H1 (cell line): ENCODE results near the gene EPHB1. TPM values are rescaled to one million over a fixed set of nuclear protein-coding genes. Genes with fewer than 3 reads are reported as not detected.

Experiments used
- CTCF ChIA-PET: fragments of 300-600 bp; sonication (Branson Sonifier 250); formaldehyde crosslinking; loops from one replicate; lab custom pipeline; 2021; ENCODE audit not compliant: partially characterized antibody; lab: Charles Lee
- POLR2A ChIA-PET: fragments of 300-600 bp; sonication (Branson Sonifier 250); formaldehyde crosslinking; loops from one replicate; lab custom pipeline; 2021; ENCODE audit warnings: inconsistent platforms; ENCODE audit not compliant: partially characterized antibody; lab: Charles Lee
- DNase-seq, 2 experiments: peaks; one replicate each; pipeline versions ENCODE4 v3.0.0 to v3.0.0-alpha.2; 2010 to 2022; ENCODE audit warnings: low spot score in 2 of 2, low read depth in 1 of 2, mixed read lengths in 1 of 2
- FAIRE-seq: peaks from 2 replicates; lab custom pipeline; 2011; peaks lifted over from hg19 to GRCh38; lab: Jason Lieb, UNC
- H2AFZ ChIP-seq: 2 replicates; pipeline ENCODE4 v1.8.1; 2012; ENCODE audit warnings: low read length, inconsistent platforms
- H2AK5ac ChIP-seq: 2 replicates; pipeline ENCODE4 v1.6.1; 2013; ENCODE audit warnings: low read depth, low read length
- H2BK120ac ChIP-seq: replicated peaks from 2 replicates; pipeline ENCODE3; 2013; ENCODE audit warnings: low read depth, low read length, inconsistent platforms
- H2BK12ac ChIP-seq: 2 replicates; pipeline ENCODE4 v1.6.1; 2013; ENCODE audit warnings: low read depth, low read length
- H2BK15ac ChIP-seq: 2 replicates; pipeline ENCODE4 v1.6.1; 2013; ENCODE audit warnings: low read length
- H2BK20ac ChIP-seq: 2 replicates; pipeline ENCODE4 v1.6.1; 2013; ENCODE audit warnings: low read length
- H2BK5ac ChIP-seq: 2 replicates; pipeline ENCODE4 v1.6.1; 2013; ENCODE audit warnings: low read depth, low read length
- H3K14ac ChIP-seq: 2 replicates; pipeline ENCODE4 v1.6.1; 2013; ENCODE audit warnings: inconsistent platforms; ENCODE audit not compliant: insufficient read length
- H3K18ac ChIP-seq: 2 replicates; pipeline ENCODE4 v1.6.1; 2013; ENCODE audit warnings: low read length; ENCODE audit errors: extremely low read depth
- H3K23ac ChIP-seq: 2 replicates; pipeline ENCODE4 v1.6.1; 2013; ENCODE audit warnings: inconsistent platforms; ENCODE audit not compliant: insufficient read length
- H3K23me2 ChIP-seq: 2 replicates; pipeline ENCODE4 v1.6.1; 2013; ENCODE audit warnings: low read depth, low read length
- H3K27ac ChIP-seq: 2 replicates; pipeline ENCODE4 v1.6.1; 2011; ENCODE audit warnings: low read depth, low read length, inconsistent platforms
- H3K27me3 ChIP-seq, 4 experiments: replicated peaks in 1 of 4; 1 replicate in 1 of 4; 2 replicates in 3 of 4; pipeline versions ENCODE4 v1.6.1 to v1.8.1; 2011 to 2013; ENCODE audit warnings: low read length in 3 of 4, mild to moderate bottlenecking in 3 of 4, inconsistent platforms in 2 of 4, mixed read lengths in 2 of 4, moderate library complexity in 1 of 4; ENCODE audit not compliant: control insufficient read depth in 3 of 4, insufficient read depth in 3 of 4; ENCODE audit errors: extremely low read depth in 1 of 4
- H3K36me3 ChIP-seq, 4 experiments: 2 replicates each; pipeline versions ENCODE4 v1.6.1 to v1.8.1; 2011 to 2013; ENCODE audit warnings: mild to moderate bottlenecking in 4 of 4, low read length in 3 of 4, moderate library complexity in 2 of 4, control low read depth in 1 of 4, inconsistent platforms in 1 of 4; ENCODE audit not compliant: insufficient read depth in 4 of 4, control insufficient read depth in 2 of 4
- H3K4ac ChIP-seq: replicated peaks from 2 replicates; pipeline ENCODE3; 2013; ENCODE audit warnings: low read length, low read depth, mixed read lengths, inconsistent platforms; ENCODE audit not compliant: insufficient read length
- H3K4me1 ChIP-seq, 4 experiments: replicated peaks in 1 of 4; 1 replicate in 1 of 4; 2 replicates in 3 of 4; pipeline versions ENCODE4 v1.6.1 to v1.8.1; 2011 to 2013; ENCODE audit warnings: low read length in 3 of 4, inconsistent platforms in 2 of 4, mixed read lengths in 1 of 4; ENCODE audit not compliant: insufficient read depth in 4 of 4, control insufficient read depth in 3 of 4
- H3K4me2 ChIP-seq, 2 experiments: 2 replicates each; pipeline versions ENCODE4 v1.6.1 to v1.8.1; 2011 to 2013; ENCODE audit warnings: low read depth in 2 of 2, low read length in 2 of 2, control low read depth in 1 of 2, inconsistent platforms in 1 of 2, mild to moderate bottlenecking in 1 of 2; ENCODE audit not compliant: insufficient read depth in 1 of 2
- H3K4me3 ChIP-seq, 4 experiments: fragments of 200-600, 300-600 bp in 1 of 4; sonication (generic), shearing (Covaris generic), sonication (Bioruptor Twin) in 1 of 4; 2 replicates each; pipeline versions ENCODE4 v1.5.1 to v1.8.1; 2011 to 2016; ENCODE audit warnings: low read length in 4 of 4, low read depth in 3 of 4, control low read depth in 2 of 4, inconsistent platforms in 2 of 4, mild to moderate bottlenecking in 2 of 4, mixed read lengths in 1 of 4, moderate library complexity in 1 of 4; ENCODE audit not compliant: insufficient read depth in 2 of 4; ENCODE audit errors: extremely low read depth in 1 of 4
- H3K56ac ChIP-seq: replicated peaks from 2 replicates; pipeline ENCODE3; 2013; ENCODE audit warnings: low read depth, mild to moderate bottlenecking, mixed read lengths, low read length, inconsistent platforms; ENCODE audit not compliant: insufficient read length
- H3K79me1 ChIP-seq: 2 replicates; pipeline ENCODE4 v1.6.1; 2013; ENCODE audit warnings: low read depth, low read length, control low read depth
- H3K79me2 ChIP-seq, 2 experiments: 2 replicates each; pipeline versions ENCODE4 v1.6.1 to v1.8.1; 2012 to 2013; ENCODE audit warnings: low read length in 2 of 2, mild to moderate bottlenecking in 2 of 2, inconsistent platforms in 1 of 2; ENCODE audit not compliant: insufficient read depth in 2 of 2, control insufficient read depth in 1 of 2
- H3K9ac ChIP-seq, 4 experiments: replicated peaks in 1 of 4; 1 replicate in 1 of 4; 2 replicates in 3 of 4; pipeline versions ENCODE4 v1.6.1 to v1.8.1; 2011 to 2013; ENCODE audit warnings: low read depth in 3 of 4, low read length in 3 of 4, control low read depth in 2 of 4, mild to moderate bottlenecking in 2 of 4, moderate library complexity in 2 of 4, inconsistent platforms in 1 of 4; ENCODE audit errors: extremely low read depth in 1 of 4
- H3K9me3 ChIP-seq, 2 experiments: 2 replicates each; pipeline versions ENCODE4 v1.6.1 to v1.8.1; 2012 to 2013; ENCODE audit warnings: mild to moderate bottlenecking in 2 of 2, moderate library complexity in 2 of 2, control low read depth in 1 of 2, inconsistent platforms in 1 of 2, low read depth in 1 of 2, low read length in 1 of 2, mixed read lengths in 1 of 2; ENCODE audit not compliant: insufficient read depth in 2 of 2
- H4K20me1 ChIP-seq, 2 experiments: replicated peaks in 1 of 2; 2 replicates each; pipeline versions ENCODE3 to v1.8.1; 2011 to 2013; ENCODE audit warnings: inconsistent platforms in 2 of 2, low read length in 2 of 2, mild to moderate bottlenecking in 1 of 2; ENCODE audit not compliant: insufficient read depth in 2 of 2, control insufficient read depth in 1 of 2
- H4K5ac ChIP-seq: 2 replicates; pipeline ENCODE4 v1.6.1; 2013; ENCODE audit warnings: low read length, low read depth, mixed read lengths, inconsistent platforms; ENCODE audit not compliant: insufficient read length
- H4K8ac ChIP-seq: 2 replicates; pipeline ENCODE4 v1.8.0; 2013; ENCODE audit warnings: mild to moderate bottlenecking, moderate library complexity, low read length, inconsistent platforms; ENCODE audit not compliant: insufficient read depth; ENCODE audit errors: extremely low read depth
- H4K91ac ChIP-seq: replicated peaks from 2 replicates; pipeline ENCODE3; 2013; ENCODE audit warnings: low read length, mixed read lengths, inconsistent platforms; ENCODE audit not compliant: insufficient read length
- RFX5 ChIP-seq: IDR thresholded peaks from 2 replicates; pipeline ENCODE4 v1.6.1; 2011; ENCODE audit warnings: low read depth, low read length, improper control_type of control experiment, borderline replicate concordance
- TBP ChIP-seq: IDR thresholded peaks from 2 replicates; pipeline ENCODE4 v1.6.1; 2011; ENCODE audit warnings: low read depth, low read length, improper control_type of control experiment
- WGBS, 2 experiments: shearing (Covaris generic) in 1 of 2; methylation state at CpG; one replicate each; pipeline versions ENCODE4 v1.1.6 to v1.1.7; 2013 to 2015; ENCODE audit warnings: low lambda C conversion rate in 2 of 2, mixed read lengths in 2 of 2, inconsistent platforms in 1 of 2, low coverage in 1 of 2, missing lambda C conversion rate in 1 of 2; ENCODE audit not compliant: insufficient replicate concordance in 2 of 2, insufficient coverage in 1 of 2, insufficient read length in 1 of 2; ENCODE audit errors: extremely low coverage in 1 of 2, missing lambda C conversion rate in 1 of 2; 5-methylcytosine and 5-hydroxymethylcytosine counted together
- polyA plus RNA-seq, 7 experiments: library from polyadenylated mRNA; depleted of rRNA in 3 of 7; stranded (reverse) in 5 of 7; unstranded in 2 of 7; fragments of >200 nt in 5 of 7; fragments of 200-250 nt in 2 of 7; gene quantifications; 1 replicate in 5 of 7; 2 replicates in 1 of 7; 4 replicates in 1 of 7; pipeline versions ENCODE4 v1.2.1 to v1.2.3, GENCODE V29; 2011 to 2013; ENCODE audit warnings: missing spikeins in 2 of 7, mixed read lengths in 2 of 7
- total RNA-seq: library from RNA; stranded (reverse); fragmentation: NEBNext Ultra II Directional; extraction: Animal tissue kit (Norgen Biotek cat#: 25700); gene quantifications from 2 replicates; pipeline ENCODE4 v1.2.1, GENCODE V29; 2021

EPHB1 gene
- total and polyA plus RNA-seq, 2 of the 8 experiments (the other 6 are each of a cell fraction or from before 2014, with no cell fraction given) = 3.5 to 5.9 TPM

DNA sequence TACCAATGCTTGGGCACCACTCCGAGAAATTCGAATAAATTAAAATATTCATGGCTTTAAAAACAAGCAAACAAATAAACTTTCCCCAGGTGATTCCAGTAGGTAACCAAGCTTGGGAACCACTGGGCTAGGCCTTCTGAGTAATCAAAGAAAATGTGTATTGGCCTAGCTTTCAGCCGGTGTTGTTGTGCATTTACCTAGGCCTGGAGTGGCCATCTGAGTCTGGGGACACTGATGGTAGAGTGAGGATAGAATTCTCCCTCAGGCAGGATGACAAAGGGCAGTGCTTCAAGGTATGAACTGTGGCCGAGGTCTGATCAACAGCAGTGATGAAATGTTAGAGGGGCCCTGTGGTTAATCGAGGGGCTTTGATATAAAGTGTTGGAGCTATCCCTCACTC lies 440.5 kb downstream of the EPHB1 start:
- Histone ChIP-seq H2BK120ac (no peak overlapping the region), H2AK5ac (no peak overlapping the region), H3K9me3 (peaks cover 11 to 19% of the 10 kb centered on the region in 2 experiments), H4K20me1 (no peaks in the 10 kb centered on the region), H3K79me1 (no peaks in the 10 kb centered on the region), H3K36me3 (peaks cover 0 to 5% (median 2%) of the 10 kb centered on the region in 4 experiments; a peak in 2 of 8 replicates), H3K27me3 (no peaks in the 10 kb centered on the region), H2BK12ac (no peak overlapping the region), H3K27ac (no peak overlapping the region), H3K4me1 (peaks cover 2 to 13% (median 4%) of the 10 kb centered on the region in 4 experiments; a peak in 6 of 7 replicates), H4K8ac (no peak overlapping the region), H2AFZ (no peak overlapping the region), H2BK20ac (no peak overlapping the region), H3K14ac (no peak overlapping the region), H3K23me2 (no peaks in the 10 kb centered on the region), H3K4me3 (no peak overlapping the region), H3K9ac (no peak overlapping the region), H3K23ac (no peak overlapping the region), H3K18ac (no peak overlapping the region), H4K5ac (no peak overlapping the region), H2BK15ac (no peak overlapping the region), H3K79me2 (no peaks in the 10 kb centered on the region), H3K4ac (no peak overlapping the region), H3K56ac (no peak overlapping the region), H3K4me2 (no peak overlapping the region), H4K91ac (no peak overlapping the region), H2BK5ac (no peak overlapping the region)
- no peak for DNase-seq
- FAIRE-seq = no peak
- TF ChIP-seq RFX5 = no peak
- no peak for TF ChIP-seq TBP
- CTCF ChIA-PET = interaction anchor here (1.0 to 1.8 kb wide), 5 partner anchors 10 to 441 kb away, joined by 3 to 4 read pairs (median 4); no protein-coding TSS in a partner anchor
- WGBS, 2 experiments = 93% methylated on average over 5 of the region's 5 CpGs; no CpG with 5 or more reads in 1 of the 2 experiments
- POLR2A ChIA-PET = no interaction called here
